Right lobe of liver (tissue), 4 donors: ENCODE results near the gene RGS14.

Experiments used
- CTCF ChIP-seq, 4 donors: fragments of 200-600 bp in 3 of 4; fragments of 450-650 bp in 1 of 4; IDR thresholded peaks; one replicate each; pipeline versions ENCODE4 v1.5.1 to v1.8.0; 2016 to 2022; ENCODE audit warnings: antibody characterized with exemption in 4 of 4, mild to moderate bottlenecking in 2 of 4
- POLR2A ChIP-seq: fragments of 450-650 bp; IDR thresholded peaks from one replicate; pipeline ENCODE4 v1.6.1; 2017; ENCODE audit warnings: antibody characterized with exemption, mild to moderate bottlenecking
- donor health status: DM: no; HTN: no; CAD: no.
- donor health status: DM: no; HTN: no; CAD: no.
- donor health status: DM: no; HTN: yes; CAD: no.

DNA sequence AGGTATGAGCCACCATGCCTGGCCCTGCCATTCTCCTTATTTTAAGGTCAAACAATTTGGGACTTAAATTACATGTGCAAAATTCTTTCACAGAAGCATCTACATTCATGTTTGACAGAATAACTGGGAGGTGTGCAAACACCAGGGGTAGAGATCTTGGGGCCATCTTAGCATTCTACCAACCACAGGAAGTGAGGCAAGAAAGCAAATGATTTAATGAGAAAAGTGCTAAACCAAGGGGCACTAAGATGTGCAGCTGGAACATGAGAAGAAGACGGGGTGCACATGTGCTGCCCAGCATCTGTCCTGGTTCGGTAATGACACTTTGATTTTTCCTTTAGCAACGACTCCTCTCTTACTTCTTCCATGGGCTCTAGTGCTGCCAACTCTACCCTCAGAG is 52.9 kb downstream of the RGS14 start:
- TF ChIP-seq POLR2A (no peak), CTCF (IDR thresholded peaks at IDR 0.05) (no peak)
